ENCODE data around the gene RGS3.
A peak's percentile ranks its signal among the peaks of the same experiment; 100 is the strongest.
"Not testable (repeated sequence)": the region's sequence is repeated elsewhere in the genome, so short reads cannot be mapped to it uniquely, and the experiment has no call there.

RGS3 gene

GRCh38 chr9:113488490-113488889, 25.0 kb downstream of the RGS3 start:
- DNase-seq (ENCODE audit: low spot score) = no peak

GRCh38 chr9:113491147-113491546, 27.6 kb downstream of the RGS3 start:
- not testable (repeated sequence) for DNase-seq (ENCODE audit: low spot score)

- peak; percentile 40 for DNase-seq (ENCODE audit: low spot score)
These were observed 29.0 kb downstream of the RGS3 start for GRCh38 chr9:113492343-113493202.

- no peak for DNase-seq (ENCODE audit: low spot score)
These were observed 29.6 kb downstream of the RGS3 start for GRCh38 chr9:113493203-113493520.

- DNase-seq (ENCODE audit: low spot score) = no peak
These were observed 32.0 kb downstream of the RGS3 start for GRCh38 chr9:113495526-113495925.

GRCh38 chr9:113497051-113497450, 33.5 kb downstream of the RGS3 start:
- DNase-seq (ENCODE audit: low spot score) = no peak

GRCh38 chr9:113499153-113499875, 35.8 kb downstream of the RGS3 start:
- DNase-seq (ENCODE audit: low spot score) = no peak

- DNase-seq (ENCODE audit: low spot score) = no peak
These were observed 36.5 kb downstream of the RGS3 start for GRCh38 chr9:113499876-113500497.

- DNase-seq (ENCODE audit: low spot score) = no peak
These were observed 37.7 kb downstream of the RGS3 start for GRCh38 chr9:113501129-113501686.

- DNase-seq (ENCODE audit: low spot score) = no peak
These were observed 38.3 kb downstream of the RGS3 start for GRCh38 chr9:113501852-113502251.

GRCh38 chr9:113502427-113503034, 39.0 kb downstream of the RGS3 start:
- no peak for DNase-seq (ENCODE audit: low spot score)

- no peak for DNase-seq (ENCODE audit: low spot score)
These were observed 39.6 kb downstream of the RGS3 start for GRCh38 chr9:113503131-113503541.

- no peak for DNase-seq (ENCODE audit: low spot score)
These were observed 40.2 kb downstream of the RGS3 start for GRCh38 chr9:113503613-113504211.

- DNase-seq (ENCODE audit: low spot score) = no peak
These were observed 41.4 kb downstream of the RGS3 start for GRCh38 chr9:113504725-113505590.

GRCh38 chr9:113506090-113506589, 42.6 kb downstream of the RGS3 start:
- no peak for DNase-seq (ENCODE audit: low spot score)

- no peak for DNase-seq (ENCODE audit: low spot score)
These were observed 43.7 kb downstream of the RGS3 start for GRCh38 chr9:113507256-113507655.

- DNase-seq (ENCODE audit: low spot score) = no peak
These were observed 44.7 kb downstream of the RGS3 start for GRCh38 chr9:113508111-113508749.

GRCh38 chr9:113509463-113509862, 45.9 kb downstream of the RGS3 start:
- no peak for DNase-seq (ENCODE audit: low spot score)

- DNase-seq (ENCODE audit: low spot score) = no peak
These were observed 47.6 kb downstream of the RGS3 start for GRCh38 chr9:113511047-113511521.
